ENCODE measurements around the gene TAF4. TPM values are rescaled to one million over a fixed set of nuclear protein-coding genes. Genes with fewer than 3 reads are reported as not detected.

TAF4 gene
- total RNA-seq, 2 donors from 2014 or later: 25.5 to 39.9 TPM

GRCh38 chr20:62069741-62070216 is 4.1 kb upstream of the TAF4 start:
- no peak for DNase-seq
- Mint-ChIP-seq H3K4me3 (no peak overlapping the region), H3K27ac (no peak overlapping the region), H3K9me3 (peaks cover 24% of the 10 kb centered on the region), H3K27me3 (ENCODE audit: insufficient read depth) (peaks cover 14% of the 10 kb centered on the region), H3K36me3 (ENCODE audit: low read depth) (no peaks in the 10 kb centered on the region), H3K4me1 (peaks cover 14% of the 10 kb centered on the region)
- H3K27ac ChIP-seq (ENCODE audit: low read depth, low read length): no peak overlapping the region
- peaks cover 23% of the 10 kb centered on the region for H3K9me3 ChIP-seq (ENCODE audit: control insufficient read depth, low read length)
- H3K27me3 ChIP-seq (ENCODE audit: control insufficient read depth, insufficient read depth, low read length, poor library complexity, severe bottlenecking): no peaks in the 10 kb centered on the region
- H3K4me1 ChIP-seq (ENCODE audit: control insufficient read depth, insufficient read depth, low read length): peaks cover 7% of the 10 kb centered on the region
- TF ChIP-seq, protein P1, sequence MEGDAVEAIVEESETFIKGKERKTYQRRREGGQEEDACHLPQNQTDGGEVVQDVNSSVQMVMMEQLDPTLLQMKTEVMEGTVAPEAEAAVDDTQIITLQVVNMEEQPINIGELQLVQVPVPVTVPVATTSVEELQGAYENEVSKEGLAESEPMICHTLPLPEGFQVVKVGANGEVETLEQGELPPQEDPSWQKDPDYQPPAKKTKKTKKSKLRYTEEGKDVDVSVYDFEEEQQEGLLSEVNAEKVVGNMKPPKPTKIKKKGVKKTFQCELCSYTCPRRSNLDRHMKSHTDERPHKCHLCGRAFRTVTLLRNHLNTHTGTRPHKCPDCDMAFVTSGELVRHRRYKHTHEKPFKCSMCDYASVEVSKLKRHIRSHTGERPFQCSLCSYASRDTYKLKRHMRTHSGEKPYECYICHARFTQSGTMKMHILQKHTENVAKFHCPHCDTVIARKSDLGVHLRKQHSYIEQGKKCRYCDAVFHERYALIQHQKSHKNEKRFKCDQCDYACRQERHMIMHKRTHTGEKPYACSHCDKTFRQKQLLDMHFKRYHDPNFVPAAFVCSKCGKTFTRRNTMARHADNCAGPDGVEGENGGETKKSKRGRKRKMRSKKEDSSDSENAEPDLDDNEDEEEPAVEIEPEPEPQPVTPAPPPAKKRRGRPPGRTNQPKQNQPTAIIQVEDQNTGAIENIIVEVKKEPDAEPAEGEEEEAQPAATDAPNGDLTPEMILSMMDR (conservative IDR thresholded peaks at IDR 0.05): no peak
- no peaks in the 10 kb centered on the region for H3K36me3 ChIP-seq (ENCODE audit: control insufficient read depth, insufficient read depth, low read length)
- H3K9ac ChIP-seq (ENCODE audit: extremely low read depth, low read length, poor library complexity, severe bottlenecking): no peak overlapping the region
- WGBS, 2 experiments (ENCODE audit: insufficient coverage in 1 of 2, insufficient read length in 1 of 2): 89 to 91% methylated on average over 11 of the region's 11 CpGs
- H3K4me3 ChIP-seq (ENCODE audit: low read length): no peak overlapping the region

DNA sequence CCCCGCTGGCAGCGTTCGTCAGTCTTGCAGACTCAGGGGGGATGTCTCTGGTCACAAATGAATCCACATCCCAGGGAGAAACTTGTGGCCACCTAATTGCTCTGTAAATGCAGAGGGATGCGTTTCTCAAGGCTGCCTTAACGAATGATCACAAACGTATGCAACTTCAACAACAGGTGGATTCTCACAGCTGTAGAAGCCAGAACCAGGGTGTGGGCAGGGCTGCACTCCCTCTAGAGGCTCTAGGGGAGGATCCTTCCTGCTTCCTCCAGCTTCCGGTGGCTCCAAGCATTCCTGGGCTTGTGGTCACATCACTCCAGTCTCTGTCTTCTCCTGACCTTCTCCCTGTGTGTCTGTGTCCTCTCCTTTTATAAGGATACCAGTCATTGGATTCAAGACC is 3.3 kb upstream of the TAF4 start:
- no peak overlapping the region for H3K27ac ChIP-seq (ENCODE audit: low read depth, low read length)
- H3K4me3 ChIP-seq (ENCODE audit: low read length): no peak overlapping the region
- no peak overlapping the region for H3K27ac Mint-ChIP-seq
- no peak for DNase-seq
- 87 to 91% methylated on average over 7 of the region's 7 CpGs for WGBS, 2 experiments (ENCODE audit: insufficient coverage in 1 of 2, insufficient read length in 1 of 2)
- peaks cover 16% of the 10 kb centered on the region for H3K9me3 Mint-ChIP-seq
- H3K9me3 ChIP-seq (ENCODE audit: control insufficient read depth, low read length): peaks cover 15% of the 10 kb centered on the region
- peaks cover 14% of the 10 kb centered on the region for H3K4me1 Mint-ChIP-seq
- H3K9ac ChIP-seq (ENCODE audit: extremely low read depth, low read length, poor library complexity, severe bottlenecking): no peak overlapping the region
- TF ChIP-seq, protein P1 (conservative IDR thresholded peaks at IDR 0.05): peak; percentile 37
- H3K27me3 ChIP-seq (ENCODE audit: control insufficient read depth, insufficient read depth, low read length, poor library complexity, severe bottlenecking): no peaks in the 10 kb centered on the region
- H3K4me3 Mint-ChIP-seq: no peak overlapping the region
- no peaks in the 10 kb centered on the region for H3K36me3 ChIP-seq (ENCODE audit: control insufficient read depth, insufficient read depth, low read length)
- no peaks in the 10 kb centered on the region for H3K36me3 Mint-ChIP-seq (ENCODE audit: low read depth)
- H3K4me1 ChIP-seq (ENCODE audit: control insufficient read depth, insufficient read depth, low read length): peaks cover 10% of the 10 kb centered on the region
- H3K27me3 Mint-ChIP-seq (ENCODE audit: insufficient read depth): peaks cover 14% of the 10 kb centered on the region

- peaks cover 24% of the 10 kb centered on the region for H3K4me1 Mint-ChIP-seq
- peak overlapping the region; percentile 95 for H3K27ac Mint-ChIP-seq
- Histone ChIP-seq H3K9me3 (ENCODE audit: control insufficient read depth, low read length) (peaks cover 2% of the 10 kb centered on the region), H3K9ac (ENCODE audit: extremely low read depth, low read length, poor library complexity, severe bottlenecking) (no peak overlapping the region), H3K27me3 (ENCODE audit: control insufficient read depth, insufficient read depth, low read length, poor library complexity, severe bottlenecking) (no peaks in the 10 kb centered on the region), H3K4me3 (ENCODE audit: low read length) (peak overlapping the region; percentile 83), H3K36me3 (ENCODE audit: control insufficient read depth, insufficient read depth, low read length) (peaks cover 10% of the 10 kb centered on the region), H3K4me1 (ENCODE audit: control insufficient read depth, insufficient read depth, low read length) (peaks cover 22% of the 10 kb centered on the region), H3K27ac (ENCODE audit: low read depth, low read length) (no peak overlapping the region)
- H3K27me3 Mint-ChIP-seq (ENCODE audit: insufficient read depth): peaks cover 9% of the 10 kb centered on the region
- WGBS, 2 experiments (ENCODE audit: insufficient coverage in 1 of 2, insufficient read length in 1 of 2): 88 to 96% methylated on average over 13 to 16 of the region's 18 CpGs
- H3K36me3 Mint-ChIP-seq (ENCODE audit: low read depth): no peaks in the 10 kb centered on the region
- no peak for DNase-seq
- H3K4me3 Mint-ChIP-seq: peak overlapping the region; percentile 71
- TF ChIP-seq, protein P1 (conservative IDR thresholded peaks at IDR 0.05): no peak
- H3K9me3 Mint-ChIP-seq: peaks cover 4% of the 10 kb centered on the region
These were observed 2.0 kb upstream of the TAF4 start for GRCh38 chr20:62067547-62068260.

Data from endodermal cell (in vitro differentiated cells).